Colon (tissue), 2 donors: ENCODE results near the gene PDYN.

Experiments
- FAIRE-seq: peaks from 2 replicates; lab custom pipeline; 2012; peaks lifted over from hg19 to GRCh38; lab: Jason Lieb, UNC
- donor health status: control.
- donor health status: control.

The PDYN gene

GRCh38 chr20:1934721-1935573, 58.9 kb downstream of the PDYN start:
- no peak for FAIRE-seq

- no peak for FAIRE-seq
Observed at GRCh38 chr20:1934156-1934555, 59.7 kb downstream of the PDYN start.

- no peak for FAIRE-seq
Observed at GRCh38 chr20:1933465-1933870, 60.4 kb downstream of the PDYN start.

GRCh38 chr20:1932971-1933370, 60.9 kb downstream of the PDYN start:
- FAIRE-seq: no peak

- no peak for FAIRE-seq
Observed at GRCh38 chr20:1931830-1932229, 62.0 kb downstream of the PDYN start.

GRCh38 chr20:1930165-1930564, 63.7 kb downstream of the PDYN start:
- no peak for FAIRE-seq

GRCh38 chr20:1929460-1929859, 64.4 kb downstream of the PDYN start:
- FAIRE-seq: no peak

- no peak for FAIRE-seq
Observed at GRCh38 chr20:1928782-1929181, 65.1 kb downstream of the PDYN start.
